Natural killer cell (primary cell): ENCODE results near the gene ABHD2. TPM values are rescaled to one million over a fixed set of nuclear protein-coding genes. Genes with fewer than 3 reads are reported as not detected.

Experiments used
- ATAC-seq, 3 donors: fragments of 150-1000 bp in 2 of 3; fragments of 200-7000 bp in 1 of 3; cut with Tn5 transposase; 1 replicate in 1 of 3; 2 replicates in 2 of 3; pipeline ENCODE4 v1.10.0; 2021; ENCODE audit warnings: mild to moderate bottlenecking in 2 of 3, moderate library complexity in 2 of 3
- DNase-seq, 2 donors: peaks; one replicate each; pipeline versions ENCODE4 v3.0.0 to v3.0.0-alpha.2; 2013 to 2021; ENCODE audit warnings: mixed read lengths in 1 of 2
- H3K27ac ChIP-seq: one replicate; pipeline ENCODE4 v1.5.1; 2013; ENCODE audit warnings: mild to moderate bottlenecking, low read length
- H3K27me3 ChIP-seq: one replicate; pipeline ENCODE4 v1.6.1; 2013; ENCODE audit warnings: low read length; ENCODE audit not compliant: control insufficient read depth, insufficient read depth
- H3K36me3 ChIP-seq: one replicate; pipeline ENCODE4 v1.6.1; 2013; ENCODE audit warnings: low read length; ENCODE audit not compliant: control insufficient read depth, insufficient read depth
- H3K4me1 ChIP-seq: one replicate; pipeline ENCODE4 v1.6.1; 2013; ENCODE audit warnings: low read length; ENCODE audit not compliant: control insufficient read depth, insufficient read depth
- H3K4me3 ChIP-seq: one replicate; pipeline ENCODE4 v1.5.1; 2013; ENCODE audit warnings: low read length
- H3K9me3 ChIP-seq: one replicate; pipeline ENCODE4 v1.6.1; 2013; ENCODE audit warnings: low read length; ENCODE audit not compliant: control insufficient read depth, insufficient read depth
- H3K27ac Mint-ChIP-seq, 2 donors: one replicate each; pipeline ENCODE4 v1.8.0; 2022; ENCODE audit warnings: mild to moderate bottlenecking in 2 of 2, mixed read lengths in 2 of 2, moderate library complexity in 1 of 2
- H3K27me3 Mint-ChIP-seq, 2 donors: one replicate each; pipeline ENCODE4 v1.8.0; 2022; ENCODE audit warnings: low read depth in 2 of 2, mixed read lengths in 2 of 2
- H3K36me3 Mint-ChIP-seq: one replicate; pipeline ENCODE4 v1.8.0; 2022; ENCODE audit warnings: mixed read lengths
- H3K4me1 Mint-ChIP-seq, 2 donors: one replicate each; pipeline ENCODE4 v1.8.0; 2022; ENCODE audit warnings: mixed read lengths in 2 of 2
- H3K4me3 Mint-ChIP-seq: one replicate; pipeline ENCODE4 v1.8.0; 2022; ENCODE audit warnings: mild to moderate bottlenecking, moderate library complexity, mixed read lengths
- H3K9me3 Mint-ChIP-seq, 2 donors: one replicate each; pipeline ENCODE4 v1.8.0; 2022; ENCODE audit warnings: mixed read lengths in 2 of 2
- WGBS: methylation state at CpG from one replicate; pipeline ENCODE4 v1.1.7; 2013; ENCODE audit warnings: missing lambda C conversion rate; ENCODE audit not compliant: insufficient coverage; 5-methylcytosine and 5-hydroxymethylcytosine counted together
- intact Hi-C: fragments of 100-400 bp; cut with micrococcal nuclease; formaldehyde crosslinking; loops from one replicate; pipeline ENCODE4 v1.14.2; 2022
- total RNA-seq, 4 donors: library from RNA; stranded (reverse); fragments of 120-200 nt in 1 of 4; gene quantifications; one replicate each; pipeline versions ENCODE4 v1.2.3 to v1.2.4, GENCODE V29; 2013 to 2022
- TF ChIP-seq, protein P1 (sequence below): fragments of 200-600 bp; IDR thresholded peaks from one replicate; pipeline ENCODE4 v1.8.0; 2022; ENCODE audit warnings: antibody characterized with exemption

ABHD2 gene
- total RNA-seq, 3 donors from 2014 or later (not counting 1 experiment from before 2014, with no cell fraction given): 187 to 236 (median 191) TPM

DNA sequence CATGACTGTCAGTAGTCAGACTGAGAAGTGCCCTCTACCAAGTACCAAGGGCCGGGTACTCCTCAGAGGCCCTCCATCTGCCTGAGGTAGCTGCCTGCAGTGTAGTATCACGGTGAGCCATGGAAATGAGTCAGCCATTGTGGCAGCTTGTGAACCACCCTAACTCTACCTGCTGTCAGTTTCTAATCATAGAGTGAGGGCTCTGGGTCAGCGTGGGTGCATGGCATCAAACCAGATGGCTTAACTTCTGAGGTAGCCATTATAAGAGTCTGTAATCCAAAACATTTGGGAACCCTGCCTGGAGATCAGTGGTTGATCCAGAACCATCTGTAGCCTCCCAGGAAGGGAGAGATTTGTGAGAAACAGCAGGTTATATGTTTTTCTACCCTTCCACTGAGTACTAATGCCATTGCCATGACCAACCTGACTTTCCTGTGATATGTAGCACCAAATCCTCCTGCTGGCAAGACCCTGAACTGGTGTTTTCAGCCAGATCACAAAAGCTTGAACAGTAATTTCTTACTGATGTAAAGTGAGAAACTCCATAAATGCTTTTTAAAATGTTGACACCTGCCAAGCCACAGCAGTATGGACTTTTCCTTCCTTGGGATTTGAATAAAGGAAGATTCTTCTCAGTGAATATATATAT lies 38.9 kb downstream of the ABHD2 start:
- Histone ChIP-seq H3K27me3 (no peaks in the 10 kb centered on the region), H3K4me1 (peaks cover 39% of the 10 kb centered on the region), H3K4me3 (no peak overlapping the region), H3K27ac (no peak overlapping the region), H3K36me3 (peaks cover 20% of the 10 kb centered on the region), H3K9me3 (no peaks in the 10 kb centered on the region)
- no peaks in the 10 kb centered on the region for H3K9me3 Mint-ChIP-seq
- H3K4me3 Mint-ChIP-seq: no peak overlapping the region
- WGBS: 76% methylated on average over 3 of the region's 3 CpGs
- DNase-seq: peak in 1 of 2 donors; percentile 14
- TF ChIP-seq, protein P1, sequence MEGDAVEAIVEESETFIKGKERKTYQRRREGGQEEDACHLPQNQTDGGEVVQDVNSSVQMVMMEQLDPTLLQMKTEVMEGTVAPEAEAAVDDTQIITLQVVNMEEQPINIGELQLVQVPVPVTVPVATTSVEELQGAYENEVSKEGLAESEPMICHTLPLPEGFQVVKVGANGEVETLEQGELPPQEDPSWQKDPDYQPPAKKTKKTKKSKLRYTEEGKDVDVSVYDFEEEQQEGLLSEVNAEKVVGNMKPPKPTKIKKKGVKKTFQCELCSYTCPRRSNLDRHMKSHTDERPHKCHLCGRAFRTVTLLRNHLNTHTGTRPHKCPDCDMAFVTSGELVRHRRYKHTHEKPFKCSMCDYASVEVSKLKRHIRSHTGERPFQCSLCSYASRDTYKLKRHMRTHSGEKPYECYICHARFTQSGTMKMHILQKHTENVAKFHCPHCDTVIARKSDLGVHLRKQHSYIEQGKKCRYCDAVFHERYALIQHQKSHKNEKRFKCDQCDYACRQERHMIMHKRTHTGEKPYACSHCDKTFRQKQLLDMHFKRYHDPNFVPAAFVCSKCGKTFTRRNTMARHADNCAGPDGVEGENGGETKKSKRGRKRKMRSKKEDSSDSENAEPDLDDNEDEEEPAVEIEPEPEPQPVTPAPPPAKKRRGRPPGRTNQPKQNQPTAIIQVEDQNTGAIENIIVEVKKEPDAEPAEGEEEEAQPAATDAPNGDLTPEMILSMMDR: no peak
- H3K4me1 Mint-ChIP-seq: peaks cover 16 to 31% of the 10 kb centered on the region in 2 donors
- no peaks in the 10 kb centered on the region for H3K27me3 Mint-ChIP-seq
- H3K27ac Mint-ChIP-seq: peak overlapping the region in 1 of 2 donors; percentile 35
- H3K36me3 Mint-ChIP-seq: peaks cover 11% of the 10 kb centered on the region
- intact Hi-C loops: no loop called here
- ATAC-seq: no peak

DNA sequence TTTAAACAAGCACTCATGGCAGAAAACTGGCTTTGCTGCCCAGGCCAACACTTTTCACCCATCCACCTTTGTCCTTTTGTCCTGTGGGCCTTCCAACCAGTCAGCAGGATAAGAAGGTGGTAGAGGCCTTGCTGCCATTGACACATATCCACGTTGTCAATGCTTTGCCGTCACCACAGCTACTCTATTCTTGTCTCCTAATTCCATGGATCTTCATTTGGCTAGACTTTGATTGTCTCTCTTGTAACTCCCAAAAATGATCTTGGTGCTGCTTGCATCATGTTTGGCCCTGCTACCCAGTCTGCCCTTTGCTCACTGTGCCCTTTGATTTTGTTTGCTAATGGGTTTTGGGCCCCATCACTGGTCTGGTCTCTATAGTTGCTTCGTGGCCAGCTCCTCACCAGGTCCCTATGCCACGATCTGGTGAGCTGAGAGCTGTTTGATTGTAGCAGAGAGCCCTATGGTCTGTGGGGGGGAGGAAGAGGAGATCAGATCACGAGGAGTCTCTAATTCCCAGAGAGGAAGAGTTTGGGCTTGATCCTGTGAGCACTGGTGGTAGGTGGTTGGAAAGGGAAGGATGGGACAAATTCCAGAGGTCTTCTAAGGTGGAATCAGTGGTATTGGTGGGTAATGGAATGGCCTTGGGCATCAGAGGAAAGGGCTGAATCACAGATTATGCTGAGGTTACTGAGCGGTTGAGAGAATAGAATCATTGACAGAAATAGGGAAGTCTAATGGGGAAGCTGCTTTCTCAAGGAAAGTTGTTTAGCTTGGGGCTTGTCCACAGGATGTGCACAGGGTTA lies 40.3 kb downstream of the ABHD2 start:
- peaks cover 11% of the 10 kb centered on the region for H3K36me3 ChIP-seq
- Mint-ChIP-seq H3K4me3 (no peak overlapping the region), H3K4me1 (peaks cover 22 to 42% of the 10 kb centered on the region in 2 donors), H3K36me3 (peaks cover 8% of the 10 kb centered on the region), H3K9me3 (no peaks in the 10 kb centered on the region), H3K27me3 (no peaks in the 10 kb centered on the region), H3K27ac (no peak overlapping the region)
- 84% methylated on average over 6 of the region's 6 CpGs for WGBS
- intact Hi-C loops: loop anchor here (2.0 kb wide), 1 partner anchor 72 kb away; no protein-coding TSS in a partner anchor
- no peaks in the 10 kb centered on the region for H3K9me3 ChIP-seq
- peak overlapping the region; percentile 94 for H3K27ac ChIP-seq
- no peak overlapping the region for H3K4me3 ChIP-seq
- H3K27me3 ChIP-seq: no peaks in the 10 kb centered on the region
- no peak for DNase-seq
- TF ChIP-seq, protein P1: no peak
- peaks cover 49% of the 10 kb centered on the region for H3K4me1 ChIP-seq
- no peak for ATAC-seq

DNA sequence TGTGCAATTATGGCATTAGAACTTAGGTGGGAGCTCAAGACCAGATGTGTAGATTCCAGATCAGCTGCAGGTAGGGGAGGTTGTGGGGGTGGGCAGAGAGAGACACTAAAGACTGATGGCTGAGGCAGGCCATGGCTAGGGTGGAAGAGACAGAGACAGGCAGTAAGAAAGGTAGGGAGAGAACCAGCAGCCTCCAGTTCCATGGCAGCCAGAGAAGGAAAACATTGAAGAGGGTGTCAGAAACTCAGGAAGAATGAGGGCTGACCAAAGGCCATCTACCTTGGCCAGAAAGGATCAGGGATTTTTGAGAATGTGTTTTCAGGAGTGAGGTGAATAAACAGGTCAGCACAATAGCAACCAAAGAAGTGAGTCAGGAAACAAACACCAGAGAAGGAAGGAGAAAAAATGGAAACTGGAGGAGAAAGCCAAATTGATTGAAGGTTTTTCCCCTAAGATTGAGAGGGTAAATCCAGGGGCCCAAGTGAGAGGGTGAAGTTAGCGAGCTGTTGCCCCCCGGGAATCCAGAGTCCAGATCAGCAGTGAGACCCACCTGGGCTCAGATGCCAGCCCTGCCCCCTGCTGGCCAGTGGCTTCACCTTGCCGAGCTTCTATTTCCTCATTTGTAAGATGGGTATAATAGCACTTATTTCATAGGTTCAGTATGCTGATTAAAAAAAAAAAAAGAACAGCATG lies 41.0 kb downstream of the ABHD2 start:
- intact Hi-C loops: loop anchor here (2.0 kb wide), 1 partner anchor 72 kb away; no protein-coding TSS in a partner anchor
- H3K27ac Mint-ChIP-seq: no peak overlapping the region
- DNase-seq (peak; percentile 43 to 78), ATAC-seq (peak in 1 of 3 donors; percentile 6)
- H3K36me3 Mint-ChIP-seq: peaks cover 8% of the 10 kb centered on the region
- Histone ChIP-seq H3K4me1 (peaks cover 56% of the 10 kb centered on the region), H3K27ac (peak overlapping the region; percentile 94), H3K9me3 (no peaks in the 10 kb centered on the region), H3K27me3 (no peaks in the 10 kb centered on the region), H3K4me3 (no peak overlapping the region), H3K36me3 (peaks cover 9% of the 10 kb centered on the region)
- 57% methylated on average over 3 of the region's 3 CpGs for WGBS
- H3K4me3 Mint-ChIP-seq: no peak overlapping the region
- TF ChIP-seq, protein P1: peak; percentile 50
- peaks cover 27 to 39% of the 10 kb centered on the region in 2 donors for H3K4me1 Mint-ChIP-seq
- H3K27me3 Mint-ChIP-seq: no peaks in the 10 kb centered on the region
- H3K9me3 Mint-ChIP-seq: no peaks in the 10 kb centered on the region
